Mucosa of rectum (tissue), 2 donors: Measurements from ENCODE around the gene ANK2.

Experiments
- H3K27ac ChIP-seq, 2 donors: one replicate each; pipeline ENCODE4 v1.7.0; 2013; ENCODE audit warnings: inconsistent platforms in 2 of 2, low read depth in 2 of 2, low read length in 2 of 2
- H3K27me3 ChIP-seq, 2 donors: one replicate each; pipeline ENCODE4 v1.7.0; 2013; ENCODE audit warnings: low read length in 2 of 2; ENCODE audit not compliant: control insufficient read depth in 2 of 2, insufficient read depth in 2 of 2
- H3K36me3 ChIP-seq, 2 donors: one replicate each; pipeline ENCODE4 v1.7.0; 2013; ENCODE audit warnings: low read length in 2 of 2; ENCODE audit not compliant: control insufficient read depth in 2 of 2, insufficient read depth in 2 of 2
- H3K4me1 ChIP-seq, 2 donors: one replicate each; pipeline ENCODE4 v1.7.0; 2013; ENCODE audit warnings: low read length in 2 of 2, mild to moderate bottlenecking in 1 of 2; ENCODE audit not compliant: control insufficient read depth in 2 of 2, insufficient read depth in 2 of 2
- H3K4me3 ChIP-seq, 2 donors: one replicate each; pipeline ENCODE4 v1.7.0; 2013; ENCODE audit warnings: low read length in 2 of 2
- H3K9ac ChIP-seq, 2 donors: one replicate each; pipeline ENCODE4 v1.7.0; 2013; ENCODE audit warnings: low read length in 2 of 2, low read depth in 1 of 2, mild to moderate bottlenecking in 1 of 2
- H3K9me3 ChIP-seq, 2 donors: one replicate each; pipeline ENCODE4 v1.7.0; 2013; ENCODE audit warnings: low read length in 2 of 2; ENCODE audit not compliant: control insufficient read depth in 2 of 2
- donor health status: healthy.
- donor health status: Normal muscosa, but diverticular disease.

The ANK2 gene

DNA sequence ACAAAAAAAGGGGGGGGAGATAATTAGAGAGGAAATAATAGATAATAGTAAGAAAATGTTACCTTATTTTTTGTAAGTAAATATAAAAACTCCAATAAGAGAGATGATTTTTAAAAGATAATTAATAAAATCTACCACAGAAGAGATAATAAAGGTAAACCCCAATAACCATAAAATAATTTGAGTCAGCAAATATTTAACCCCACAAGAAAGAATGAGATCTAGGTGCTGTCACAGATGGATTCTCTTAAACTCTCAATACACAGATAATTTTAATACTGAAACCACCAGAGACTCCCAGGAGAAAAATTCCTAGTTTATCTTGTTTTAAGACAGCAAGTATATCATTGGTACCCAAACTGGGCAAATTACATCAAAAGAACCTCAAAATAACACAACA, 341.4 kb downstream of the ANK2 start:
- H3K4me1 ChIP-seq, result no peaks in the 10 kb centered on the region
- H3K9me3 ChIP-seq, result no peaks in the 10 kb centered on the region
- no peak overlapping the region for H3K27ac ChIP-seq
- no peaks in the 10 kb centered on the region for H3K36me3 ChIP-seq
- no peak overlapping the region for H3K4me3 ChIP-seq
- H3K27me3 ChIP-seq, result no peaks in the 10 kb centered on the region
- no peak overlapping the region for H3K9ac ChIP-seq

DNA sequence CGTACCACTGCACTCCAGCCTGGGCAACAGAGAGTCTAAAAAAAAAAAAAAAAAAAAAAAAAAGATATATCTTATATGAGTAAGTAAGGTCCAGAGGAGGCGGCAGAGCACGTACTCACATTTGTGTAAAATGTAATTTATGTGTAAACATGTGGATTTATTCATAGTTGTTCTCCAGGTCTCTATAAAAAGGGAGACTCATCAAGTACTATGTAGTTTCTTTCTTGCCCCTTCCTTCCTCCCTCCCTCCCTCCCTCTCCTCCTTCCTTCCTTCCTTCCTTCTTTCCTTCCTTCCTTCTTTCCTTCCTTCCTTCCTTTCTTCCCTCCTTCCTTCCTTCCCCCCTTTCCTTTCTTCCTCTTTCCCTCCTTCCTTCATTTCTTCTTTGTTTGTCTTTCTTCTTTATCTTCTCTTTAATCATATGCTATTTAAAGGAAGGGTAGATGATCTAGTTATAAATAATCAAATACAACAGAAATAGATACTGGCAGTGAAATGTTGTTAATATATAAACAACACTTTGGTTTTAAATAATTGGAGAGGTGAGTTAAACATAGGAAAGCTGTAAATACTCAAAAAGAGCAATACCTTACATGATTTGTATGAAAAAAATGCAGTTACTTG, 344.8 kb downstream of the ANK2 start:
- no peaks in the 10 kb centered on the region for H3K4me1 ChIP-seq
- H3K9me3 ChIP-seq, result no peaks in the 10 kb centered on the region
- H3K36me3 ChIP-seq, result no peaks in the 10 kb centered on the region
- H3K27ac ChIP-seq, result no peak overlapping the region
- no peak overlapping the region for H3K9ac ChIP-seq
- no peaks in the 10 kb centered on the region for H3K27me3 ChIP-seq
- H3K4me3 ChIP-seq, result no peak overlapping the region

DNA sequence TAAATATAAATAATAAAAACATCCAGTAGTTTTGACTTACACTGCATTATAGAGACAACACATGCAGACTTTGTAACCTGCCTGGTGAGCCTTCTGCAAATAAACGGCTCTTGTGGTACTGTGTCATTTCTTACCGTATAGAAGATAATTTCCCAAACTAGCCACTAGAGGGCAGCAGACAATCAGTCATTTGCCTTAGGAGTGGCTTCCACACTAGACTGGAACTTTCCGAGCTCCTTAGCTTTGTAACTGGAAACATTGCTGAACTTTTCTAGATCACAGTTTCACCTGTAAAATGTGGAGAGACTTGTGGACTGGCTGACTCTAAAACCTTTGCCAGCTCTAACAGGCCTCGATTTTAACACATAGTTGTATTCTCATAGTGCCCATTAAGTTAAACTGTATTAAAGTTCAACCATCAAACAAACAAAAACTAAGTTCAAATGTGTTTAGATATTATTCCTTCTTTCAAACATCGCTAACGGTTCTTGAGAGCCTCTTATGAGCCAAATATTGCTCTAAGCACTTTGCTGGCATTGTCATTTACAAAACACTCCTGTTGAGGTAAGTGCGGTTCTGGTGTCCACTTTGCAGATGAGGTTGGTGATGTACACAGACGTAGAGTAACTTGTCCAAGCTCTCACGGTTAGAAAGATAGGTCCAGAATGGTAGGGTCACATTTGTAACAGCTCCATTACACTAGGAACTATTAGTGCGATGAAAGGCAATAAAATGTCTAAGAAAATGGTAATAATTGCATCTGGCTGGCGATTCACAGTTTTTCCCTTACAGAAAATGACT, 345.5 kb downstream of the ANK2 start:
- Histone ChIP-seq H3K4me1 (no peaks in the 10 kb centered on the region), H3K9ac (no peak overlapping the region), H3K36me3 (no peaks in the 10 kb centered on the region), H3K27me3 (no peaks in the 10 kb centered on the region), H3K9me3 (no peaks in the 10 kb centered on the region), H3K27ac (no peak overlapping the region), H3K4me3 (no peak overlapping the region)

DNA sequence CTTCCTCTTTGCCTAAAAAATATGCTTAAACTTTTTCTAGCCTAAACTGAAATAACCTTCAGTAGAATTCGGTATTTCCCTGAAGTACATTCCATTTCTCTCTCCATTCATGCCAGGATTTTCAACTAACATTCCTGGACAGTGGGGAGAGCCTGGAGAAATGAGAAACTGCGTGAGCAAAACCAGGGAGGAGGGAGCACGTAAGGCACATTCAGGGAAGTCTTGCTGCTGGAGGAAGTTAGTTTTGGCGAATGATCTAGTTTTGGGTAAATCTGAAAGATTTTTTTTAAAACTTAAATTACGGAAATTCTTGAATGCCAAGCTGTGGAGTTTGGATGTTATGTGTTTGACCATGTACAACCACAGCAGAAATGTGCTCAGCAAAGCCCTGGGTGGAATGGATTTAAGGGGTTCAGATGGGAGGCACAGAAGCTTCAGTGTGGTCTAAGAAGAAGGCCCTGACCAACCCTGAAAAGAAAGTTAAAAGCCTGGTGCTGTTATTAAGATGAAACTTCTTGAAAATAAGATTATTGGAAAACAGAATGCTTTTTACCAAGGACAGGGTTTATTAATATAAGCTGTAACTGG, 347.8 kb downstream of the ANK2 start:
- no peak overlapping the region for H3K9ac ChIP-seq
- H3K9me3 ChIP-seq, result no peaks in the 10 kb centered on the region
- no peak overlapping the region for H3K4me3 ChIP-seq
- no peak overlapping the region for H3K27ac ChIP-seq
- no peaks in the 10 kb centered on the region for H3K27me3 ChIP-seq
- no peaks in the 10 kb centered on the region for H3K36me3 ChIP-seq
- H3K4me1 ChIP-seq, result no peaks in the 10 kb centered on the region

DNA sequence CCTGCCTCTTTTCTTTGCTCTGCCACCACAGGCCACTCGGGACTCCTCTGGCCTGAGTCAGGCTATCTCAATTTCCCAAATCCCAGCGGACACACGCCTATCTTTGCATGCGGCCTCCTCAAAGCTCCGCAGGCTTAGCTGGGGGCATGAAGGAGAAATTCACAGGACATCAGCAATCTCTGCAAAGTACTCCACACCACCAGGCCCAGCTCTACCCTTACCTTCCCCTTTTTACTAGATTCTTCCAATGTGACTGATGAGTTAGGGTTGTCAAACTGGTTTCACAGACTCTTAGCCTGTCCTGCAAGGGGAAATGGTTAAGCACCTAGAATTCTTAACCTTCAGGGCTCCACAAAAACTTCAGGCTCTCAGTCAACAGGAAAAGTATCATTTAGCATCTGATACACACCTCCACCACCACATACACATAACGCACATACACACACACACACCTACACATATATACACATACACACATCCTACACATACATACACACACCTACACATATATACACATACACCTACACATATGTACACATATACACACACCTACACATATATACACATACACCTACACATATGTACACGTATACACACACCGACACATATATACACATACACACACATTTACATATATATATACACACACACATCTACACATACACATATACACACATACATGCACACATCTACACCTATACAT, 349.1 kb downstream of the ANK2 start:
- Histone ChIP-seq H3K36me3 (no peaks in the 10 kb centered on the region), H3K27me3 (no peaks in the 10 kb centered on the region), H3K4me3 (no peak overlapping the region), H3K9me3 (no peaks in the 10 kb centered on the region), H3K27ac (no peak overlapping the region), H3K4me1 (no peaks in the 10 kb centered on the region), H3K9ac (no peak overlapping the region)

DNA sequence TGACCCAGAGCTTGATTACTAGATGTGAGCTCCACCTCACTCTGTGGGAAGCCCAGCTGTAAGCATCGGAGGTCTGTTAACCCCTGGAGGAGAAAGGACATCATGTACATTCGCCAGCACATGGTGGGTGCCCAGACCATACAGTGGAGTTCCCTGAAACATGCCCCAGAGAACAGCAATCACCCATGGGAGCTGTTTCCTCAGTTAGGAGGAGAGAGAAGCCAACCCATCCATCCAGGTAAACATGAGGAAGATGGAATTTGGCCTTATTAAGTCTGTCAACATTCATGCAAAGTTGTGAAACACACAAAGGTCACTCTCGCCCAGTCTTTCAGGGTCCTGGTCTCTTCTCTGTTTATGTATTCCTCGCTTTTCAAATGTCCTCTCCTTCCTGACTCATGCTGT, 354.7 kb downstream of the ANK2 start:
- no peaks in the 10 kb centered on the region for H3K9me3 ChIP-seq
- H3K27ac ChIP-seq, result no peak overlapping the region
- H3K4me1 ChIP-seq, result no peaks in the 10 kb centered on the region
- no peaks in the 10 kb centered on the region for H3K36me3 ChIP-seq
- H3K27me3 ChIP-seq, result no peaks in the 10 kb centered on the region
- no peak overlapping the region for H3K4me3 ChIP-seq
- H3K9ac ChIP-seq, result no peak overlapping the region

DNA sequence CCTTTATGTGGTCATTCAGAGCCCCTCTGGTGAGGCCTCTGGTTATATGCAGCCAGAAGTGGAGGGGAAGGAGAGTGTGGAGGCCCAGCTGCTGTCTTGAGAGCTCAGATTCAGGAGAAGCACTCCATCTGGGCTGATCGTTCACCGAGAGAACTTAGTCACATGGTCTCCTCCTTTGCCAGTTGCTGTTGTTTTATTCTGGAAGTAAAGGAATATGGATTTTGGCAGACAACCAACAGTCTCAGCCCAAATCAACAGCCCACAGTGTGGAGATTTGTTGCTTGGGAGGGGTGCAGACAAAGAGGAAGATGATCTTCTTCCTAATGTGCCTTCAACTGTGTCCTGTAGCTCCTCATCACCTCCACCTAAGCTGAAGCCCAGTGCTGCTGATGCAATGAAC, 355.4 kb downstream of the ANK2 start:
- no peak overlapping the region for H3K4me3 ChIP-seq
- H3K9ac ChIP-seq, result no peak overlapping the region
- no peaks in the 10 kb centered on the region for H3K4me1 ChIP-seq
- no peak overlapping the region for H3K27ac ChIP-seq
- no peaks in the 10 kb centered on the region for H3K36me3 ChIP-seq
- H3K9me3 ChIP-seq, result no peaks in the 10 kb centered on the region
- no peaks in the 10 kb centered on the region for H3K27me3 ChIP-seq

DNA sequence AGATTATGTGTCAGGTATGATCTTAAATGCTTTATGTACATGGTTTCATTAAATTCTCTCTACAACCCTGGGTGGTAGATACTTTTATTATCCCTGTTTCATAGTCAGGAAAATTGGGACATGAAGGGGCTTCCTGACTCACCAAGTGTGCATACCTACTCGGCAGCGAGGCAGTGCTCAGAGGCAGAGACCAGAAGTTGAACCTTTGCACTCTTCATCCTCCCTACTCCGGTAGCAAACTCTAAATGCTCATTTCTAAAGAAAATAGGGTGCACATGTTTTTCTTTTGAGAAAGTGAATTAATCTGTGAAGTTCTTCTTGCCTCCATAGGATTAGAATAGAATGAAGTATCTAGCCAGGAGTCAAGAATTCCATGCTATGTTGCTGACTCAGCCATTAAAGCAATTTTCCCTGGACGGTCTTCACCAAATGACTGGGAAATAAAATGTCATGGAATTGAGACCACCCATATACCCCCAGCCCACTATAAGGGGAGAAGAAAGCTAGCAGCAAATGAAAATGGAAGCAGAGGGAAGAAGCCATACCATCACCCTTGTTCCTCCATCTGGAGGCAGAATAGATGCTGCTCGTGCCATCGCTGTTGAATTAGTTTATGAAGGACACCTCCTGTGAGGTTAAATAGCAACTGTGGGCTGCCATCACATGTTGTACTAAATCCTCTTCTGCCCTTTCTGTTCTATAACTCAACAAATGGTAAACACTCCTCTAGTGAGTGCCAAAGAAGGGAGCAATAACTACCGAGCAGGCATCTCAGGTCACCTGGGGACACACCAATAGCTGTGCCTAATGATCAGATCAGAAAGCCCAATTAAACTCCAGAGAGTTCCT, 356.6 kb downstream of the ANK2 start:
- Histone ChIP-seq H3K27ac (no peak overlapping the region), H3K4me1 (no peaks in the 10 kb centered on the region), H3K9ac (no peak overlapping the region), H3K9me3 (no peaks in the 10 kb centered on the region), H3K27me3 (no peaks in the 10 kb centered on the region), H3K36me3 (no peaks in the 10 kb centered on the region), H3K4me3 (no peak overlapping the region)

DNA sequence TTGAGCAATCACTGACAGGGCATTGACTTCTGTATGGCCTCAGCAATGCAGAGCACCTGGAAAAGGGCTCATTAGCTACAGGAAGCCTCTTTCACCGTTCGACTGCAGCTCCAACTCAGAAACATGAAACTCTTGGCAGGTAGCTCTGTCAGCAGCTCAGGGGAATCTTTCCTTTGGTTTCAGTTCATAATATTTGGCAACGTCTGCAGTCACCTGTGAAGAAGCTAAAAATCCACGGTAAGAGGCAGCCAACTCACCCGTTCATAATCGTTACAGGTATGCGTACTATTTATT, 357.2 kb downstream of the ANK2 start:
- no peak overlapping the region for H3K9ac ChIP-seq
- H3K27ac ChIP-seq, result no peak overlapping the region
- H3K36me3 ChIP-seq, result no peaks in the 10 kb centered on the region
- no peaks in the 10 kb centered on the region for H3K9me3 ChIP-seq
- H3K4me3 ChIP-seq, result no peak overlapping the region
- H3K27me3 ChIP-seq, result no peaks in the 10 kb centered on the region
- H3K4me1 ChIP-seq, result no peaks in the 10 kb centered on the region
